K562 (cell line): ENCODE results near the gene LYPLA2. TPM values are rescaled to one million over a fixed set of nuclear protein-coding genes. Genes with fewer than 3 reads are reported as not detected.

Source experiments
- BDP1 ChIP-seq: IDR thresholded peaks from 3 replicates; pipeline ENCODE4 v1.6.1; 2011; ENCODE audit not compliant: insufficient read length, insufficient read depth
- CUX1 ChIP-seq: fragments of 200-800 bp; sonication (Bioruptor generic); IDR thresholded peaks from 2 replicates; pipeline ENCODE4 v1.6.1; 2016; ENCODE audit warnings: missing genetic modification characterization, missing compliant biosample characterization
- FOXP1 ChIP-seq: sonication (generic); formaldehyde crosslinking; IDR thresholded peaks from 2 replicates; pipeline ENCODE4 v1.8.0; 2022; ENCODE audit warnings: mild to moderate bottlenecking, missing genetic modification reagents
- HBP1 ChIP-seq: fragments of 450-650 bp; formaldehyde crosslinking; IDR thresholded peaks from 2 replicates; pipeline ENCODE4 v1.4.0; 2022; ENCODE audit warnings: missing genetic modification characterization
- HNRNPK ChIP-seq: fragments of 200-400 bp; formaldehyde crosslinking; IDR thresholded peaks from one replicate; pipeline ENCODE4 v1.6.1; 2018; ENCODE audit warnings: mild to moderate bottlenecking, low read depth, low read length; ENCODE audit not compliant: poor library complexity, severe bottlenecking
- KDM4B ChIP-seq, 2 experiments: fragments of 450-650 bp in 1 of 2; sonication (generic) in 1 of 2; IDR thresholded peaks; 2 replicates each; pipeline ENCODE4 v1.6.1; 2016 to 2017; ENCODE audit warnings: borderline replicate concordance in 2 of 2, antibody characterized with exemption in 1 of 2, low read depth in 1 of 2, mild to moderate bottlenecking in 1 of 2
- POLR3G ChIP-seq: IDR thresholded peaks from 2 replicates; pipeline ENCODE4 v1.6.1; 2011; ENCODE audit not compliant: insufficient read length, insufficient replicate concordance; ENCODE audit errors: extremely low read depth
- RBFOX2 ChIP-seq: fragments of 200-400 bp; formaldehyde crosslinking; IDR thresholded peaks from 2 replicates; pipeline ENCODE4 v1.6.1; 2017; ENCODE audit warnings: low read depth, mild to moderate bottlenecking, low read length, moderate library complexity
- RERE ChIP-seq: sonication (generic); formaldehyde crosslinking; IDR thresholded peaks from 2 replicates; pipeline ENCODE4 v1.8.0; 2023; ENCODE audit warnings: missing genetic modification reagents, mild to moderate bottlenecking, borderline replicate concordance
- SP1 ChIP-seq: sonication (generic); formaldehyde crosslinking; IDR thresholded peaks from 2 replicates; pipeline ENCODE4 v1.8.1; 2022; ENCODE audit warnings: mild to moderate bottlenecking, missing genetic modification reagents
- ZNF277 ChIP-seq: fragments of 250-450 bp; sonication (Bioruptor Pico); IDR thresholded peaks from 2 replicates; pipeline ENCODE4 v1.8.0; 2022; ENCODE audit warnings: inconsistent platforms, mild to moderate bottlenecking, moderate library complexity, borderline replicate concordance
- ZNF644 ChIP-seq: fragments of 200-800 bp; sonication (Bioruptor generic); IDR thresholded peaks from 2 replicates; pipeline ENCODE4 v1.6.1; 2016; ENCODE audit warnings: low read depth, missing genetic modification characterization, missing compliant biosample characterization
- polyA plus RNA-seq, 8 experiments: library from polyadenylated mRNA; depleted of rRNA in 4 of 8; stranded (reverse) in 5 of 8; unstranded in 3 of 8; fragments of >200 nt; fragmentation: Nextera tagmentation in 2 of 8; fragmentation: Illumina TruSeq in 1 of 8; extraction: Ambion mirVana in 2 of 8; extraction: Trizol in 1 of 8; gene quantifications; 2 replicates each; pipeline versions ENCODE4 v1.2.1 to v1.2.3, GENCODE V29; 2011 to 2014; ENCODE audit warnings: inconsistent platforms in 1 of 8, missing spikeins in 1 of 8
- total RNA-seq, 7 experiments: library from RNA; depleted of rRNA in 6 of 7; stranded (reverse); fragments of >200 nt in 6 of 7; fragmentation: Illumina TruSeq in 2 of 7; extraction: Trizol in 2 of 7; gene quantifications; 2 replicates each; pipeline versions ENCODE4 v1.2.1 to v1.2.3, GENCODE V29; 2011 to 2021; ENCODE audit warnings: low replicate concordance in 1 of 7

The LYPLA2 gene
- total and polyA plus RNA-seq, 9 of the 15 experiments (the other 6 are each of a cell fraction or from before 2014, with no cell fraction given): 3.9 to 128 (median 60.1) TPM

GRCh38 chr1:23799570-23800399 lies 8.8 kb downstream of the LYPLA2 start (continued):
- TF ChIP-seq SP1 (CRISPR knock-in tag) (no peak; the same call in 1 of the 2 replicates), KDM4B (IDR thresholded peaks at IDR 0.05; ENCODE audit: borderline replicate concordance in 2 of 2, low read depth in 1 of 2) (no peak), FOXP1 (CRISPR knock-in tag) (no peak), CUX1 (CRISPR knock-in tag) (no peak), ZNF644 (tag) (no peak), HNRNPK (no peak), HBP1 (no peak), ZNF277 (CRISPR knock-in tag) (no peak), RERE (CRISPR knock-in tag) (no peak), RBFOX2 (peak; percentile 66), POLR3G (no peak), BDP1 (no peak)
